B cell (primary cell): ENCODE measurements around the gene MAD2L2.

Experiments used
- EZH2 ChIP-seq: IDR thresholded peaks from 2 replicates; pipeline ENCODE4 v1.6.1; 2012; ENCODE audit warnings: borderline replicate concordance, low read depth, mild to moderate bottlenecking, moderate library complexity, low read length; ENCODE audit not compliant: insufficient read depth, poor library complexity, severe bottlenecking
- TF ChIP-seq, protein P1 (sequence below): fragments of 200-600 bp; IDR thresholded peaks from one replicate; pipeline ENCODE4 v1.8.0; 2022; ENCODE audit warnings: antibody characterized with exemption, mild to moderate bottlenecking

DNA sequence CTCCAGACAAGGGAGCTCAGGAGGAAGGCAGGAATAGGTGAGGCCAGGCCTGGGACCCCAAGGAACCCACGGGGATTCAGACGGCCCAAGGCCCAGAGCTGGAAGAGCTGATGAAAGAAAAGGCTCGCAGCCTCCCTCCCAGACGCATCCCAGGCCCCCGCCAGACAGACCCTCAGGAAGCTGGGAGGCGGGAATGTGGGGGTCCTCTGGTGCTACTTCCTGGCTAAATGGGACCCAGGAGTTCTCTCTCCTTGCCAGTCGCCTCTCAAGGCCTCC is 27.1 kb downstream of the MAD2L2 start:
- TF ChIP-seq, protein P1, sequence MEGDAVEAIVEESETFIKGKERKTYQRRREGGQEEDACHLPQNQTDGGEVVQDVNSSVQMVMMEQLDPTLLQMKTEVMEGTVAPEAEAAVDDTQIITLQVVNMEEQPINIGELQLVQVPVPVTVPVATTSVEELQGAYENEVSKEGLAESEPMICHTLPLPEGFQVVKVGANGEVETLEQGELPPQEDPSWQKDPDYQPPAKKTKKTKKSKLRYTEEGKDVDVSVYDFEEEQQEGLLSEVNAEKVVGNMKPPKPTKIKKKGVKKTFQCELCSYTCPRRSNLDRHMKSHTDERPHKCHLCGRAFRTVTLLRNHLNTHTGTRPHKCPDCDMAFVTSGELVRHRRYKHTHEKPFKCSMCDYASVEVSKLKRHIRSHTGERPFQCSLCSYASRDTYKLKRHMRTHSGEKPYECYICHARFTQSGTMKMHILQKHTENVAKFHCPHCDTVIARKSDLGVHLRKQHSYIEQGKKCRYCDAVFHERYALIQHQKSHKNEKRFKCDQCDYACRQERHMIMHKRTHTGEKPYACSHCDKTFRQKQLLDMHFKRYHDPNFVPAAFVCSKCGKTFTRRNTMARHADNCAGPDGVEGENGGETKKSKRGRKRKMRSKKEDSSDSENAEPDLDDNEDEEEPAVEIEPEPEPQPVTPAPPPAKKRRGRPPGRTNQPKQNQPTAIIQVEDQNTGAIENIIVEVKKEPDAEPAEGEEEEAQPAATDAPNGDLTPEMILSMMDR = no peak
- TF ChIP-seq EZH2 = no peak
